HepG2 (cell line): Measurements from ENCODE around the gene SART1.

Experiments
- NR2F6 ChIP-seq, 2 experiments: IDR thresholded peaks; 2 replicates each; pipeline ENCODE4 v1.6.1; 2016; ENCODE audit warnings: antibody characterized with exemption in 1 of 2, mild to moderate bottlenecking in 1 of 2
- ZNF367 ChIP-seq: sonication (generic); formaldehyde crosslinking; IDR thresholded peaks from 2 replicates; pipeline ENCODE4 v1.4.0; 2020; ENCODE audit warnings: missing genetic modification reagents, borderline replicate concordance

- TF ChIP-seq ZNF367 (CRISPR knock-in tag) (no peak), NR2F6 (IDR thresholded peaks at IDR 0.05) (no peak), NR2F6 (CRISPR knock-in tag; IDR thresholded peaks at IDR 0.05) (no peak)
These were observed 48.7 kb upstream of the SART1 start for GRCh38 chr11:65912845-65913244.
